HCT116 (cell line): ENCODE results near the gene ESAM.

Experiments used
- CEBPB ChIP-seq: IDR thresholded peaks from 2 replicates; pipeline ENCODE4 v1.6.1; 2012; ENCODE audit warnings: low read depth
- CTCF ChIP-seq, 3 experiments: fragments of 200-600 bp in 1 of 3; sonication (generic) in 1 of 3; IDR thresholded peaks in 2 of 3; conservative IDR thresholded peaks in 1 of 3; 2 replicates each; pipeline ENCODE4 v1.5.1; 2012 to 2017; ENCODE audit warnings: low read depth in 2 of 3, low read length in 2 of 3, antibody characterized with exemption in 1 of 3, borderline replicate concordance in 1 of 3, control low read depth in 1 of 3, mild to moderate bottlenecking in 1 of 3, mixed read lengths in 1 of 3, mixed run types in 1 of 3, moderate library complexity in 1 of 3; ENCODE audit not compliant: insufficient read depth in 1 of 3
- EZH2 ChIP-seq: fragments of 200-600 bp; sonication (generic); IDR thresholded peaks from 2 replicates; pipeline ENCODE4 v1.6.1; 2017; ENCODE audit warnings: antibody characterized with exemption, mixed run types
- JUND ChIP-seq: IDR thresholded peaks from 2 replicates; pipeline ENCODE4 v1.6.1; 2012
- MAX ChIP-seq: IDR thresholded peaks from 2 replicates; pipeline ENCODE4 v1.6.1; 2012
- POLR2A ChIP-seq: IDR thresholded peaks from 2 replicates; pipeline ENCODE4 v1.7.0; 2011; ENCODE audit warnings: borderline replicate concordance; ENCODE audit not compliant: insufficient read depth, insufficient read length; ENCODE audit errors: extremely low read depth
- POLR2AphosphoS5 ChIP-seq: IDR thresholded peaks from 2 replicates; pipeline ENCODE4 v1.6.1; 2011; ENCODE audit warnings: mild to moderate bottlenecking, low read depth, low read length, moderate library complexity
- RAD21 ChIP-seq: IDR thresholded peaks from 2 replicates; pipeline ENCODE4 v1.6.1; 2012; ENCODE audit warnings: low read depth, mild to moderate bottlenecking
- REST ChIP-seq: IDR thresholded peaks from 2 replicates; pipeline ENCODE4 v1.6.1; 2012; ENCODE audit warnings: low read depth
- SP1 ChIP-seq: IDR thresholded peaks from 2 replicates; pipeline ENCODE4 v1.6.1; 2012; ENCODE audit warnings: low read depth
- YY1 ChIP-seq: IDR thresholded peaks from 2 replicates; pipeline ENCODE4 v1.6.1; 2011; ENCODE audit warnings: low read length, low read depth, moderate library complexity, mild to moderate bottlenecking; ENCODE audit not compliant: insufficient replicate concordance; ENCODE audit errors: extremely low read depth
- ZBTB33 ChIP-seq: IDR thresholded peaks from 2 replicates; pipeline ENCODE4 v1.6.1; 2011; ENCODE audit warnings: mild to moderate bottlenecking, low read length, moderate library complexity; ENCODE audit not compliant: insufficient replicate concordance; ENCODE audit errors: extremely low read depth
- TF ChIP-seq, protein P1 (sequence below): IDR thresholded peaks from 2 replicates; pipeline ENCODE4 v1.6.1; 2012

DNA sequence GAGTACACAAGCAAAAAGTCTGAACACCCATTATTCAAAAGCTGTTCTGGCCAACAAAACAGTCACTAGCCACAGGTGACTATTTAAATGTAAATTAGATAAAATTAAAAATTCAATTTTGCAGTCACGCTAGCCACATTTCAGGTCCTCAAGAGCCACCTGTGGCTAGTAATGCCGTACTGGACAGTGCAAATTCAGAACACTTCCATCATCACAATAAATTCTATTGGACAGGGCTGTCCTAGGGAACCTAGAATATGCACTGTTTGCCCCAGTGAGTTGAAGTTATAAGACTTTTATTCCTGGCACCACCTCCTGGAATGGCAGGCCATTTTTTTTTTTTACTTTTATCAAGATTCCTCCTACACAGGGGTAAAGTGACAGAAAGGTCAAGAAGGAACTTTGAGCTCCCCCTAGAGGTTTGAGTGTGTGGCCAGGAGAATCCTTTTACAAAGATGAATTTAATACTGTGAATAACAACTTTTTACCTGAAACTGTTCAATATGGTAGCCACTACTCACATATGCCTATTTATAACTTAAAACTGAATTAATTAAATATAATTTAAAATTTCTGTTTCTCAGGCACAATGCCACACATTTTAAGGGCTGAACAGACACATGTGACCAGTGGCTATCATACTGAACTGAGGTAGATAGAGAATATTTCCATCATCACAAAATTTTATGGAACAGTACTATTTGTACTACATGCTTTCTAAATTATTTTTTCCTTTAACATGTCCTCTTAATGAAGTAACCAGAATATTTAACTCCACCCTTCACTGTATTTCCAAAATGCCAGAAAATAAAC lies 31.6 kb upstream of the ESAM start:
- TF ChIP-seq CTCF (IDR thresholded peaks at IDR 0.05 in 2 of 3, conservative IDR thresholded peaks at IDR 0.05 in 1 of 3; ENCODE audit: borderline replicate concordance in 1 of 3, insufficient read depth in 1 of 3, low read depth in 2 of 3, low read length in 2 of 3) (peak; percentile 69 to 87 (median 73); a peak in 5 of 6 replicates), SP1 (no peak), POLR2AphosphoS5 (no peak), MAX (no peak), RAD21 (peak; percentile 77), ZBTB33 (no peak), CEBPB (no peak), REST (no peak), EZH2 (no peak), YY1 (no peak), POLR2A (no peak), JUND (no peak)
- TF ChIP-seq, protein P1, sequence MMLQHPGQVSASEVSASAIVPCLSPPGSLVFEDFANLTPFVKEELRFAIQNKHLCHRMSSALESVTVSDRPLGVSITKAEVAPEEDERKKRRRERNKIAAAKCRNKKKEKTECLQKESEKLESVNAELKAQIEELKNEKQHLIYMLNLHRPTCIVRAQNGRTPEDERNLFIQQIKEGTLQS, result no peak
